Measurements from ENCODE around the gene SUCNR1. TPM values are rescaled to one million over a fixed set of nuclear protein-coding genes. Genes with fewer than 3 reads are reported as not detected.

SUCNR1 gene
- total RNA-seq, 1 experiment from 2014 or later: not detected

- Histone ChIP-seq H3K4me3 (ENCODE audit: low read depth, low read length) (no peak overlapping the region), H3K36me3 (ENCODE audit: control insufficient read depth, insufficient read depth, low read length) (no peaks in the 10 kb centered on the region), H3K4me1 (peaks cover 16% of the 10 kb centered on the region), H3K27me3 (replicated peaks; ENCODE audit: control insufficient read depth, insufficient read depth, low read length) (no peaks in the 10 kb centered on the region), H3K9me3 (no peaks in the 10 kb centered on the region)
- H3K4me1 Mint-ChIP-seq (ENCODE audit: low read depth, unreplicated experiment): peaks cover 10% of the 10 kb centered on the region
- no peaks in the 10 kb centered on the region for H3K27me3 Mint-ChIP-seq (ENCODE audit: insufficient read depth, unreplicated experiment)
- no TSS peak for BruUV-seq (replicated peaks)
- TF ChIP-seq CTCF (IDR thresholded peaks at IDR 0.05; ENCODE audit: insufficient read depth in 1 of 2, low read depth in 1 of 2, low read length in 1 of 2, severe bottlenecking in 1 of 2, unreplicated experiment in 1 of 2): no peak
- H3K4me3 Mint-ChIP-seq (ENCODE audit: unreplicated experiment): no peak overlapping the region
- no peak for DNase-seq
- ChIA-PET POLR2A (interaction anchor here (0.6 kb wide), 1 partner anchor 9 kb away, joined by 3 read pairs; no protein-coding TSS in a partner anchor), CTCF (no interaction called here)
- H3K9me3 Mint-ChIP-seq (ENCODE audit: unreplicated experiment): no peaks in the 10 kb centered on the region
- intact Hi-C loops (cut with micrococcal nuclease; ENCODE audit: unreplicated experiment): loop anchor here (2.0 kb wide), 1 partner anchor 27 kb away; no protein-coding TSS in a partner anchor
- no peak overlapping the region for H3K27ac Mint-ChIP-seq (ENCODE audit: unreplicated experiment)
- H3K36me3 Mint-ChIP-seq (ENCODE audit: insufficient read depth, unreplicated experiment): no peaks in the 10 kb centered on the region
Observed at GRCh38 chr3:151891721-151892120, 18.3 kb downstream of the SUCNR1 start.

- peaks cover 10% of the 10 kb centered on the region for H3K4me1 Mint-ChIP-seq (ENCODE audit: low read depth, unreplicated experiment)
- Histone ChIP-seq H3K4me3 (ENCODE audit: low read depth, low read length) (no peak overlapping the region), H3K27me3 (replicated peaks; ENCODE audit: control insufficient read depth, insufficient read depth, low read length) (no peaks in the 10 kb centered on the region), H3K36me3 (ENCODE audit: control insufficient read depth, insufficient read depth, low read length) (no peaks in the 10 kb centered on the region), H3K4me1 (peaks cover 16% of the 10 kb centered on the region), H3K9me3 (no peaks in the 10 kb centered on the region)
- TF ChIP-seq CTCF (IDR thresholded peaks at IDR 0.05; ENCODE audit: insufficient read depth in 1 of 2, low read depth in 1 of 2, low read length in 1 of 2, severe bottlenecking in 1 of 2, unreplicated experiment in 1 of 2): no peak
- no peaks in the 10 kb centered on the region for H3K27me3 Mint-ChIP-seq (ENCODE audit: insufficient read depth, unreplicated experiment)
- no TSS peak for BruUV-seq (replicated peaks)
- H3K4me3 Mint-ChIP-seq (ENCODE audit: unreplicated experiment): no peak overlapping the region
- no peak overlapping the region for H3K27ac Mint-ChIP-seq (ENCODE audit: unreplicated experiment)
- no peaks in the 10 kb centered on the region for H3K36me3 Mint-ChIP-seq (ENCODE audit: insufficient read depth, unreplicated experiment)
- ChIA-PET POLR2A (no interaction called here), CTCF (no interaction called here)
- no peaks in the 10 kb centered on the region for H3K9me3 Mint-ChIP-seq (ENCODE audit: unreplicated experiment)
- intact Hi-C loops (cut with micrococcal nuclease; ENCODE audit: unreplicated experiment): no loop called here
- DNase-seq: no peak
Observed at GRCh38 chr3:151894219-151894618, 20.8 kb downstream of the SUCNR1 start.

- no peak overlapping the region for H3K27ac Mint-ChIP-seq (ENCODE audit: unreplicated experiment)
Observed at GRCh38 chr3:151895478-151896241, 22.2 kb downstream of the SUCNR1 start.

More at GRCh38 chr3:151895478-151896241, 22.2 kb downstream of the SUCNR1 start:
- intact Hi-C loops (cut with micrococcal nuclease; ENCODE audit: unreplicated experiment): no loop called here
- H3K9me3 Mint-ChIP-seq (ENCODE audit: unreplicated experiment): no peaks in the 10 kb centered on the region
- H3K27me3 Mint-ChIP-seq (ENCODE audit: insufficient read depth, unreplicated experiment): no peaks in the 10 kb centered on the region
- ChIA-PET POLR2A (no interaction called here), CTCF (interaction anchor here (0.9 kb wide), 1 partner anchor 9 kb away, joined by 4 read pairs; no protein-coding TSS in a partner anchor)
- peaks cover 12% of the 10 kb centered on the region for H3K4me1 ChIP-seq
- TF ChIP-seq CTCF (IDR thresholded peaks at IDR 0.05; ENCODE audit: insufficient read depth in 1 of 2, low read depth in 1 of 2, low read length in 1 of 2, severe bottlenecking in 1 of 2, unreplicated experiment in 1 of 2): no peak
- BruUV-seq (replicated peaks): no TSS peak
- peaks cover 8% of the 10 kb centered on the region for H3K4me1 Mint-ChIP-seq (ENCODE audit: low read depth, unreplicated experiment)
- no peaks in the 10 kb centered on the region for H3K36me3 ChIP-seq (ENCODE audit: control insufficient read depth, insufficient read depth, low read length)
- H3K27me3 ChIP-seq (replicated peaks; ENCODE audit: control insufficient read depth, insufficient read depth, low read length): no peaks in the 10 kb centered on the region
- H3K36me3 Mint-ChIP-seq (ENCODE audit: insufficient read depth, unreplicated experiment): no peaks in the 10 kb centered on the region
- H3K4me3 Mint-ChIP-seq (ENCODE audit: unreplicated experiment): no peak overlapping the region
- H3K9me3 ChIP-seq: no peaks in the 10 kb centered on the region
- H3K4me3 ChIP-seq (ENCODE audit: low read depth, low read length): no peak overlapping the region
- no peak for DNase-seq

All from Caco-2 (cell line).